ENCODE measurements around the gene RIIAD1.

The RIIAD1 gene

GRCh38 chr1:151711044-151711800, 10.1 kb upstream of the RIIAD1 start:
- DNase-seq (ENCODE audit: low read depth in 2 of 2): no peak

GRCh38 chr1:151711951-151712350, 9.4 kb upstream of the RIIAD1 start:
- DNase-seq (ENCODE audit: low read depth in 2 of 2): no peak

GRCh38 chr1:151713044-151713443, 8.3 kb upstream of the RIIAD1 start:
- no peak for DNase-seq (ENCODE audit: low read depth in 2 of 2)

- no peak for DNase-seq (ENCODE audit: low read depth in 2 of 2)
Measured at GRCh38 chr1:151713874-151714273, 7.4 kb upstream of the RIIAD1 start.

GRCh38 chr1:151714820-151715725, 6.2 kb upstream of the RIIAD1 start:
- DNase-seq (ENCODE audit: low read depth in 2 of 2): no peak

GRCh38 chr1:151715726-151716404, 5.5 kb upstream of the RIIAD1 start:
- DNase-seq (ENCODE audit: low read depth in 2 of 2): no peak

- no peak for DNase-seq (ENCODE audit: low read depth in 2 of 2)
Measured at GRCh38 chr1:151716405-151716762, 4.9 kb upstream of the RIIAD1 start.

GRCh38 chr1:151716771-151717631, 4.3 kb upstream of the RIIAD1 start, which contains the start of gene CELF3:
Gene CELF3 (minus strand): TSS chr1:151716803. CDS start chr1:151716020, 783 bp downstream.
- DNase-seq (ENCODE audit: low read depth in 2 of 2): no peak

- no peak for DNase-seq (ENCODE audit: low read depth in 2 of 2)
Measured at GRCh38 chr1:151718011-151718431, 3.3 kb upstream of the RIIAD1 start.

- DNase-seq (ENCODE audit: low read depth in 2 of 2): no peak
Measured at GRCh38 chr1:151718666-151719065, 2.7 kb upstream of the RIIAD1 start.

- no peak for DNase-seq (ENCODE audit: low read depth in 2 of 2)
Measured at GRCh38 chr1:151720125-151720524, 1.2 kb upstream of the RIIAD1 start.

GRCh38 chr1:151720554-151720953, 768 bp upstream of the RIIAD1 start:
- DNase-seq (ENCODE audit: low read depth in 2 of 2): no peak

GRCh38 chr1:151721788-151722510, 627 bp downstream of the RIIAD1 start:
- DNase-seq (ENCODE audit: low read depth in 2 of 2): no peak

- no peak for DNase-seq (ENCODE audit: low read depth in 2 of 2)
Measured at GRCh38 chr1:151723726-151724370, 2.5 kb downstream of the RIIAD1 start.

GRCh38 chr1:151728151-151729054, 7.1 kb downstream of the RIIAD1 start:
- no peak for DNase-seq (ENCODE audit: low read depth in 2 of 2)

- DNase-seq (ENCODE audit: low read depth in 2 of 2): no peak
Measured at GRCh38 chr1:151729157-151729965, 8.0 kb downstream of the RIIAD1 start.

GRCh38 chr1:151729966-151730291, 8.6 kb downstream of the RIIAD1 start:
- no peak for DNase-seq (ENCODE audit: low read depth in 2 of 2)

- no peak for DNase-seq (ENCODE audit: low read depth in 2 of 2)
Measured at GRCh38 chr1:151733126-151733525, 11.8 kb downstream of the RIIAD1 start.

All from stimulated activated CD8-positive, alpha-beta memory T cell treated with anti-CD3 and anti-CD28 coated beads, Interleukin-2, amount 100 ng/mL, for 1 hour (primary cell).